NCI-H2107 (cell line): Measurements from ENCODE around the gene COPE.
"Not testable (repeated sequence)": the region's sequence is repeated elsewhere in the genome, so short reads cannot be mapped to it uniquely, and the experiment has no call there.

Experiments used
- DNase-seq: peaks from one replicate; lab custom pipeline; 2025; lab: John Stamatoyannopoulos, UW

The COPE gene

DNA sequence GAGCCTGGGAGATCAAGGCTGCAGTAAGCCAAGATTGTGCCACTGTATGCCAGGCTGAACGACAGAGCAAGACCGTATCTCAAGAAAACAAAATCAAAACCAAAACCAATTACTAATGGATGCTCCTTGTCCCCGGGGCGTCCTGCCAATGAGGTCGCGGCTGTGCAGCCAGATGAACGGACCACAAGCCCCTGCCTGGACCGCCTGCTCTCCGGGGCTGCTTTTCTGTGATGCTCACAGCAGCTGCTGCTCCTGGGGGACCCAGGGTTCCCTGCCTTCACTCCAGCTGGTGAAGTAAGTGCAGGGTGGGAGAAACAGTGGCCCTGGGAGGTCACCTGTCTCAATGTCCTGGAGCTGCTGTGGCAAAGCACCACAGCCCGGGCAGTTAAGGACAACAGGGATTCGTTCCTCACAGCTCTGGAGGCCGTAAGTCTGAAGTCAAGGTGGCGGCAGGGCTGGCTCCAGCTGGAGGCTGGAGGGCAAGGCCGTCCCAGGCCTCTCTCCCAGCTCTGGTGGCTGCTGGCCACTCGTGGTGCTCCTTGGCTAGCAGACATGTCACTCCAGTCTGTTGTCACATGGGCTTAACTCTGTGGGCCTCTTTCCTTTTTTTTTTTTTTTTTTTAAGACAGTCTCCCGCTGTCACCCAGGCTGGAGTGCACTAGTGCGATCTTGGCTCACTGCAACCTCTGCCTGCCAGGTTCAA, 10.1 kb downstream of the COPE start:
- DNase-seq = no peak

DNA sequence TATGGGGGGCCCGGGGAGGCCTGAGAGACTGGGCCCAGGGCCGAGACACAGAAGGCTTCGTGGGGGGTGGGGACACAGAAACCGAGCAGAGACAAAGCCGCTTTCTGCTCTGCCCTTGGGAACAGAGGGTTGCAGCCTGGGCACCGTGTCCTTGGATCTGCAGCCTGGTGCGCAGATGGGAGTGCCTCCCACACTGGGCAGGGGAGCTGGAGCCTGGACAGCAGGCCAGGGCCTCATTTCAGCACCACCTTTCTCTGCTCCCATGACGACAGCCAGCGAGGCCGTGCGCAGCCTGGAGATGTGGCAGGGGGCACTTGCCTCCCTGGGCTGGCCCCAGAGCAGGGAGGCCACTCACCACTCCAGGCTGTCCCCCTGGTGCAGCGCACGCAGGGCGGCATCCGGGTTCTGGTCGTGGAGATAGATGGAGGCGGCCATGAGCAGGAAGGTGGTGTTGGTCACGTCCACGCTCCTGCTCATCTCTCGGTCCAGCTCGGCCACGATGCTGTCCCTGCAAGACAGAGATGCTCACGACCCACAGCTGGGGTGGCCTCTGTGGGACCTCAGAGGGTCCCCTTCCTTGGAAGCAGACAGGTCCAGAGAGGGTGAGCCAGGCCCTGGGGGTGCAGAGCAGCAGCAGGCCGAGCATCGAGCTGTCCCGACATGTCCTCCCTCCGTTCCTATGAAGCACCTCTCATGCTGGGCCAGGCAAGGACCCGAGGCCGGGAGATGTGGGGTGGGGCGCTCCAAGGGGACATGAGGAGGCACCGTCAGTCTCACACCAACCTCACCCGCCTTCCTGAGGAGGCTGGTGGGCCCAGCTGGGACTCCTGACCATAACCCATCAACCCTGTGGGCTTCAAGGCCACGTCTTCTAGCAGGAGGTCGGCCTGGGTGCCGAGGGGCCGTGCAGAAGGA, 12.3 kb downstream of the COPE start:
- DNase-seq = no peak

DNA sequence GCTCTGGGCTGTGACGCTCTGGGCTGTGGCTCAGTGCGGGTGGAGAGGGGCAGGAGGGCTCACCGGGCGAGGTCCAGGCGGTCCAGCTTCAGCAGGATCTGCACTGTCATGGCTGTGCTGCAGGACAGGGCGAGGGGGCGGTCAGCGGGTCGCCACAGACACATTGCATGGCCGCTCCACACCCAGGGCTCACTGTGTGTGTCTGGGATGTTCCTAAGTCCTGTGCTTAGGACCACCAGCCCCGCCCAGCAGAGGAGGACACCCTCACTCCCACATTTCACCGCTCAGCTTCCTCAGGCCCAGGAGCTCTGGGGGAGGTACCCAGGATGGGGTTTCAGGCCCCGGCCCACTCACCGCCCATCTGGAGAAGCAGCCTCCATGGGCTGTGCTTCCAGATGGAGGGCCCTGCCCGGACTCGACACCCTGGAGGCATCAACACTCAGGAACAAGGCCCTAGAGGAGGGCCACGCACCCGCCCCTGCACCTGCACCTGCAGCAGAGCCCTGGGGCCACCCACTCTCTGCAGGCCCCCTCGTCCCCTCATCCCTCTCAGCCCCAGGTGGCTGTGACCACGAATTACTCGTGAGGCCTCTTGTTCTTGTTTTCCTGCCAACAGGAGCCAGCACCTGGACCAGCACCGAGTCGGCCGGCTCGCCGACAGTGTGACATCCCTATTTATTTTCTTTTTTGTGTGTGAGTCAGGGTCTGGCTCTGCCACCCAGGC, 13.5 kb downstream of the COPE start:
- no peak for DNase-seq

DNA sequence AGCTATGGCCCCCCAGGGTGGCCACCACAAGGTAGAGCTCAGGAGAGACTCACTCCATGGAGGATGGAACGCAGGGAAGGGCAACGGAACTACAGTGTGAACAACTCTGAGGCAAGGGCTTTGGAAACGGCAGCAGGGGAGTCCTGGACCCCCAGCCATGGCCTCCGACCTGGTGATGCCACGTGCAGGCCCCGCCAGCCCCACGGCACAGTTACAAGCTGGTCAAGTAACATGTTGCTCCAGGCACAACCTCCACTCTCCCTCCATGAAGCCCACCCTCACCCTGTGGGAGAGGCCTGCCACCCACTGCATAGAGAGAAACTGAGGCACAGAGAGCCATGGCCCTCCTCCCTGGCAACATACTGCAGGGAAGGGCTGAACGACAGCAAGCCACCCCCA, 14.1 kb downstream of the COPE start:
- DNase-seq = no peak

DNA sequence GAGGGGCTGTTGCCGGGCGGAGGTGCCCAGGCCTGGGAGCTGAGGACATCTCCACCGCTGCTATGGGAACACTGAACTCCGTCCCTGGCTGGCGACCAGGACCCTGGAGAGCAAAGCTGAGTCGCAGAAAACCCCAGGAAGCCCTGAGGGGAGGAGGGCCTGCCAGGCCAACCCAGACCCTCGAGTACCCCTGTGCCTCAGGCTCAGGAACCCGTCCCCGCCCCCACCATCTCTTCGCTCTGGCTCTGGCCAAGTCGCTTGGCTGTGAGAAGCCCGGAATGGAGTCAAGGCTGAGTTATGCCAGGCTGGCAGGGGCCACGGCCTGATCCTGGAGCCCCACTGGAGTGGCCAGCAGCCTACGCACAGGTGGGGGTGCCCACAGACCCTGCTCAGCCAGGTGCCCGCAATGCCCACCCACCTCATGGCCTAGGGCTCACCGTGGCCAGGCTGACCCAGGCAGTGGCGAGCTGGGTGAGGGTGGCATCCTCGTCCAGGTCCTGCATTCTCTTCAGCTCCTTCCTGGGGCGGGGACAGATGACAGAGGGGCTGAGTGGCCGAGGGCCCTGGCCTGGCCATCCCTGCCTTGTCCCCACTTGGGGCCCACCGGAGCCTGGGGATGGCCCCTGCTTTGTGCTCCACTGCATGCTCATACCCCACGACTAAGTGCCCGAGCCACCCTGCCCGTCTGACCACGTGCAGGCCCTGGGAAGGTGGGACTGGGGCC, 14.7 kb downstream of the COPE start:
- no peak for DNase-seq

DNA sequence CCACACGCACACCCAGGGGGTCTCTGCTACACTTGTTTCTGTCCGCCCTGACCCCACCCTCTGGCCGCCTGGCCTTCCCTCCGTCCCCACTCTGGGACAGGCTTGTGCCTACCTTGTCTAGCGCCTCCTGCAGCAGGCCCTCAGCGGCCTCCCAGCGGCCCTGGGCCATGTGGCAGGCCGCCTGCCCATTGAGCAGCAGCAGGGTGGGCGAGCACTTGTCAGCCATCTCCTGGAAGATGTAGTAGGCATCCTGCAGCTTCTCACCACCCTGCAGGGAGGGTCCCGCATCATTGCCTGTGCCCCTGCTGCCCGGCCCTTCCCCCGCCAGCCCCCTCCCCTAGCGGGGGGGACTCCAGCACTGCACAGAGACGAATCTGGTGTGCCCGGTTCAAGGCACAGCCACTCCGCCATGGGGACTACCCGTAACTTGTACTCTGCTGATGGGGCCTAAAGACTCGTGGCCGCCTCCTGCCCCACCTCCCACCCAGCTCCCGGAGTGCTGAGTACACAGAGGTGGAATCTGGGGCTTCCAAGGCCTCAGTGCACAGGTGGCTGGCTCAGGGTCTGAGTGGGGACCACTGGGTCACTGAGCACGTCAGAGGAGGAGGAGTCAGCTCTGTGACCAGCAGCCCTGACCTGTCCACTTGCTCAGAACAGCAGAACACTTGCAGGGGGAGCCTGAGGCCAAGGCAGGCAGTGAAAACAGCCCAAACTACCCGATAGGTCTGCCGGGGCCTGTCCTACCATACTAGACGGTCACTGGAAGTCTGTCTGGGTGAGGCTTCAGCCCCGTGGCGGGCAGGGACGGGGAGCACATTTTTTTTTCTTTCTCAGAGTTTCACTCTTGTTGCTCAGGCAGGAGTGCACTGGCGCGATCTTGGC, 15.8 kb downstream of the COPE start:
- no peak for DNase-seq

DNA sequence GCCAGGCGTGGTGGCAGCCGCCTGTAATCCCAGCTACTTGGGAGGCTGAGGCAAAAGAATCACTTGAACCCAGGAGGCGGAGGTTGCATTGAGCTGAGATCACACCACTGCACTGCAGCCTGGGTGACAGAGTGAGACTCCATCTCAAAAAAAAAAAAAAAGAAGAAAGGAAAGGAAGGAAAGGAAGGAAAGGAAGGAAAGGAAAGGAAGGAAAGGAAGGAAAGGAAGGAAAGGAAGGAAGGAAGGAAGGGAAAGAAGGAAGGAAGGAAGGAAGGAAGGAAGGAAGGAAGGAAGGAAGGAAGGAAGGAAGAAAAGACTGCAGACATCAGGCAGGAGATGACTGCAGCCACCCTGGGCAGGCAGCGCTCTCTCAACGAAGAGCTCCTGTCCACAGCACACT, 16.7 kb downstream of the COPE start:
- not testable (repeated sequence) for DNase-seq

DNA sequence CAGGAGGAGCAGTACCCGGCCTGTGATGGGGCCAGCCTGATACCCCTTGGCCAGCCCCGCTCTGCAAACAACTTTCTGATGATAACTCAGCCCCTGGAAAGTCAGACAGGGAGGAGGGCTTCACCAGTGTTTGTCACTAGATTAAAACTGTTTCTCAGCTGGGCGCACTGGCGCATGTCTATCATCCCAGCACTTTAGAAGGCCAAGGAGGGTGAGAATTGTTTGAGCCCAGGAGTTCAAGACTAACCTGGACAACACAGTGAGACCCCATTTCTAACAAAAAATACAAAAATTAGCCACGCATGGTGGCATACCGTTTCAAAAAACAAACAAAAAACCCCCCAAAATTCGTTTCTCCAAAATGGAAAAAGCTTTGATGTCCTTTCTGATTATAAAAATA, 17.7 kb downstream of the COPE start:
- DNase-seq = no peak

DNA sequence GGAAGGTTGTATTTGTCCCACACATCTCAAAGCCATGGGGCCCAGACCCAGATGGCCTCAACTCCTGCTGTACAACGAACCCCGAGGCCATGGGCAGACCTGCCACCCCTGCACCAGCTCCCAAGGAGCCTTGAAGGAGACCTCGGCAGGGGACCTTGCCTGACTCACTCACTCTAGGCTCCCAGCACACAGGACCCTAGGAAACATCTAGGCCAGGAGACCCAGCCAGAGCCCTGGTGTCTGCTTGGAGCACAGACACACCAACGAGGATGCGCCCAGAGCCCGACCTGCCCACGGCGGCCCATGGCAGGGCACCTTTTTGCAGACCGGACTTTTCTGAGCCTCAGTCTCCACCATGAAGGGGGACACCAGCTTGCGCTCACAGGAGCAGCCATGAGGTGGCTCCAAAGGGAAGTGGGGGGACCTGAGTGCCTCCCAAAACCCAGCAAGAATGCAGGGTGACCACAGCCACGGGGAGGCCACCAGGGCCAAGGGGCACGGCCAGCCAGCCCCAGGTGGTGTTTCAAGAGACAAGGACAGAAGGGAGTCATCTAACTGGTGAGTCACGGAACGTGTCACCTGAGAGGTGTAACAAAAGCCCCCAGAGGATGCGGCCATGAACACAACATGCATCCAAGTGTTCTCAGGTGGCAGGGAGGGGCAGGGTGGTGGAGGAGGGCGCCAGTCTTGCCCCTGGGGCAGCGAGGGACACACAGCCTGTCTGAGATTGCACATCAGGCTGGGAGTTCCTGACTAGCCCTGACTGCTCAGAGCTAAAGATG, 18.3 kb downstream of the COPE start:
- no peak for DNase-seq

DNA sequence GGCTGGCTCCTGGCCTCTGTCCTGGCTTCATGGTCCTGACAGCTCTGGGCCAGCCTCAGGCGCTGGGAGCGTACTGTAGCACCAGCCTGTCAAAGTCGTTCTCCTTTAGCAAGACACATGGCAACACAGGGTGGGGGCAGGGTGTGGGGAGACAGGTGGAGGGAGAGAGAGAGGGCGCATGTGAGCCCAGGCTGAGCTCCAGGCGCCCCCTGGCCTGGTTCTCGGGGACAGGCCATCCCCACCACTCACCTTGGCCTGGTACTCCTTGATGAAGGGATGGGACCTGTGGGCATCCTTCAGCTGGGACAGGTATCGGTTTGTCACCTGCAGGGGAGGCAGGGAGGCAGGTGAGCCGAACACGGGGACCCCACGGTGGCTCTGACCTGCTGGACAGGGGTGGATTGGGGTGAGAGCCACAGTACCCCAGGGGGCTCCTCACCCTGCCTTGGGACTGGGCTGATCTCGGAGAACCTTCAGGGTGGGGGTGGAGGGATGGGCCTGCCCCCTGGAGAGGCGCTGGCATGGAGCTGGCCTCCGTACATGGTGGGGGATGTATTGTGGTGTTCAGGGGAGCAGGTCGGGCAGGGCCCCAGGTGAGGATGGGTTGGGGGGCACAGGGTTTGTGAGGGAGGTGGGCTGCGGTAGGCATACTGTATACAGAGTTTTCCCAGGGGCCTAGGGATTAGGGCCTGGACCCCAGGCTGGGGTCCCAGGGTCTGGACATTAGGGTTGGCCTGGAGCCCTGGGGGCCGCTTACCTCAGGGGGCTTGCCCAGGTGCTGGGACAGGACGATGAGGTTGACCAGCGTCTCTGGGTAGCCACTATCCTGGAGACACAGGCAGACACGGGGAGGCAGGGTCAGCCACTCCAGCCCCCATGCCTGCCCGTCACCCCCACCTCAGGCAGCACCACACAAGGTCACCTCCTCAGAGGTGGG, 19.3 kb downstream of the COPE start:
- no peak for DNase-seq

DNA sequence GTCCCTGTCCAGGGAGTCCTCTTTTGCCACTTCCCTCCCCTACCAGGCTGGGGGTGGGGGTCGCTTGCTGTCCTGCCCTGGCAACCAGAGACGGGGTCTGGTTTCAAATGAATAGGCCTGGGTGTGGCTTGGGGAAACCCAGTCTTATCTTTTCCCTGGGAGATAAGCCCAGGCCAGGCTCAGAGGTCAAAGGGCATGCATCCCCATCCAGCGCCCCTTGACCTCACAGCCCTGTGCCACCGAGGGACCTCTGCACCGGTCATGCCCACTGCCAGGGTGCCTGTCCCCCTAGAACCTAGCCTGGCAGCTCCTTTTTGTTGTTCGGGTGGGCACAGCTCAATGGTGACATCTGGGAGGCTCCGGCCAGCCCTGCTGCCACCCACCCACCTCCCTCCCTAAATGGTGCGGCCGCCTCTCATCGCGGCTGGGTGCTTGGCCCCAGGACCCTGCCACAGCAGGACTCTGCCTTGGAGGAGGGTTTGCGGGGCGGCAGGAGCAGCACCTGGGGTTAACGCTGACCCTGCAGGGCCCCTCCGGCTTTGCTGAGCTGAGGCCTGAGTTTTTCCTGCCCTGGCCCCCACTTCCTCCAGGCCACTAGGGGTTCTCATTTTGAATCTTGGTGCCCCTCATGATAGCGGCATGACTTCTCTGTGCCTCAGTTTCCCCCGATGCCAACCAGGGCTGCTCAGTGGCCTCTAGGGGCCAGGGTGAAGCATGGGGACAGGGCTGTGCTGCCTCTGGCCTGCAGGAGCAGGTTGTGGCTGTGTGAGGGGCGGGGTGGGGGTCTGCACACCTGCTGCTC, 20.4 kb downstream of the COPE start:
- DNase-seq = no peak

DNA sequence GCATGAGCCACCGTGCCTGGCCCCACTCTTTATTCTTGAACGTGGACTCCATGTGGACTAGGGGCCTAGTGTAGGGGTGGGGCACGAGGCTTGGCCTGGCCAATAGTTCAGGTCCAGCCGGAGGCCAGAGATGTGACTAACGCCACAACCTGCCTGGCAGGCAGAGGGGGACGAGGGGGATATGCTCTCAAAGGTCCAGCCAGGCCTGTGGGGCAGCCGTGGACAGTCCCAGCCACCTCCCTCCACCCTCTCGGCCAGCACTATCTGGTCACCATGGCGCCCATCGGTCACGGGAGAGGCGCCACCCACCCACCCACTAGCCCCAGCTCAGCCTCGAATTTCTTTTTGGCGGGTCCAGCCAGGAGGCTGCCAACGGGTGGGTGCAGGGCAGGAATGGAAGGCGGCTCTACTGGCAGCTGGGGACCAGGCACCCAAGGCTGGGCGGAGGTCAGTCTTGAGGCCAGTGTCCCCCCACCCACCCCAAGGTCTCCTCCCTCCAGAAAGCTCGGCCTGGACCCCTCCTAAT, 21.0 kb downstream of the COPE start:
- DNase-seq = no peak

DNA sequence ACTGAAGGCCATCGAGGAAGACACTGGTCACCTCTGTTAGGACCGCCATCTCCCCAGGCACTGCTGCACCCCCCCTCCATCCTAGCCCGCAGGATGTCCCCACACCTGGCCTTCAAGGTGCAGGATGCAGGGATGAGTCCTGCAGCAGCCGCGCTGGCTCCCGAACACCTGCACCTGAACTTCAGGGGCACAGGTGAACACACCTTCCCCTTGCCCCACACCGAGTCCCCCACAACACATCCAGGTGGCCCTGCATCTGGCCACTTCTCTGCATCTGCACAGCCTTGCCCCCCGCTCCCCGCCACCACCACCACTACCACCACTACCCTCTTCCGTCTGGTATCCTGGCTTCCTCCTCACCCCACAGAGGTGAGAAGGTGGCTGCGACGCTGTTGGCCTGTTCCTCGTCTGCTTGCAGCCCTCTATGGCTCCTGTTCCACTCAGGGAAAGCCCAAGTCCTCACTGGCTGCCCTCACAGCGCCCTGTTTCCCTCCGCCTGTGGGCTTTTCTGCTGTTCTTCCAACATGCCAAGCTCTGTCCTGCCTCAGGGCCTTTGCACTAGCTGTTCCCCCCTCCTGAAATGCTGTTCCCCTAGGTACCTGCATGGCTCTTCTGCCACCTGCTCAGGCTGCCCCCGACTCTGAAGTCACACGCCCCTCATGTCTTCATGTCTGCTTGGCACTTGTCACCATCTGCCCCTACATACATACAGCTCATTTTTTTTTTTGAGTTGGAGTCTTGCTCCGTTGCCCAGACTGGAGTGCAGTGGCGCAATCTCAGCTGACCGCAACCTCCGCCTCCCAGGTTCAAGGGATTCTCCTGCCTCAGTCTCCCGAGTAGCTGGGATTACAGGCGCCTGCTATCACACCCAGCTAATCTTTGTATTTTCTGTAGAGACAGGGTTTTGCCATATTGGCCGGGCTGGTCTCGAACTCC, 21.8 kb downstream of the COPE start:
- DNase-seq = no peak

DNA sequence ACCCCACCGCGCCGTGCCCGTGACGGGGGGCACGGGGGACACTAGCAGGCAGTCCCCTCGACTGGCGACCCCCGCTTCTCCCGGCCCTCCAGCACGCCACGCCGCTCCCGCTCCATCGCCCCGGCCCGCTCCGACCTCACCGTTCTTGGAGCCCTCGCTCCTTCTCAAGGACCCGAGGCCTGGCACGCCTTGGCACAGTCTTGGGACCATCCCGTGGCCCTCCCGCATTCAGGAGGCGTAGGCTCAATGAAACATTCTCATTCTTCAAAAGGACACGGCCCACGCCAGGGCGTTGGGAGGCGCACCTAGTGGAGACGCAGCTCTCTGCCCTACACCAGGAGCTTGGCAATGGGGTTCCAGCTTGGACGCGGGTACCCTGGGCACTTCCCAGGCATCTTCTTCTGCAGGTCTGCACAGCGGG, 22.8 kb downstream of the COPE start:
- DNase-seq = no peak

DNA sequence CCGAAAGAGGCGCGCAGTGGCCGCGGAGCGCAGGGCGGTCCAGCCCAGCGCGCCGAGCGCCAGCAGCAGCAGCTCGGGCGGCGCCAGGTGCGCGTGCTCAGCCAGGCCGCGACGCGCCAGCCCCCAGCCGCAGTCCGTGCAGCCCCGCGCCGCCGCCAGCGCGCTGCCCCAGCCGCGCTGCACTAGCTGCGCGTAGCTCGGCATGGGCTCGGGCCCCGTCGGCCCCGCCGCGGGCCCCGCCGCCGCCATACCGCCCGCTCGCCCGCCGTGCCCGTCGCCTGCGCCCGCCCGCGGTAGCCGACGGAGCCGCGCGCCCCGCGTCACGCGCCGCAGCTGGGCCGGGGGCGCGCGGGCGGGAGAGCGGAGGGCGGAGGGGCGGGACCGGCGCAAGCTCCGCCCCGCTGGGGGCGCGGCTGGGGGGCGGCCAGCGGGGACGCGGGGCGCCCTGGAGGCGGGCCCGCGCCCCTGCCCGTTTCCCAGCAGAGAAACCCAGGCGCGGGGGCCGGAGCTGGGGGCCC, 23.3 kb downstream of the COPE start, which contains the start of gene CERS1:
CERS1 (minus strand) TSS at position 335 of the 518 bp plus-strand sequence; CDS start at position 249, 86 bp downstream.
- no peak for DNase-seq

DNA sequence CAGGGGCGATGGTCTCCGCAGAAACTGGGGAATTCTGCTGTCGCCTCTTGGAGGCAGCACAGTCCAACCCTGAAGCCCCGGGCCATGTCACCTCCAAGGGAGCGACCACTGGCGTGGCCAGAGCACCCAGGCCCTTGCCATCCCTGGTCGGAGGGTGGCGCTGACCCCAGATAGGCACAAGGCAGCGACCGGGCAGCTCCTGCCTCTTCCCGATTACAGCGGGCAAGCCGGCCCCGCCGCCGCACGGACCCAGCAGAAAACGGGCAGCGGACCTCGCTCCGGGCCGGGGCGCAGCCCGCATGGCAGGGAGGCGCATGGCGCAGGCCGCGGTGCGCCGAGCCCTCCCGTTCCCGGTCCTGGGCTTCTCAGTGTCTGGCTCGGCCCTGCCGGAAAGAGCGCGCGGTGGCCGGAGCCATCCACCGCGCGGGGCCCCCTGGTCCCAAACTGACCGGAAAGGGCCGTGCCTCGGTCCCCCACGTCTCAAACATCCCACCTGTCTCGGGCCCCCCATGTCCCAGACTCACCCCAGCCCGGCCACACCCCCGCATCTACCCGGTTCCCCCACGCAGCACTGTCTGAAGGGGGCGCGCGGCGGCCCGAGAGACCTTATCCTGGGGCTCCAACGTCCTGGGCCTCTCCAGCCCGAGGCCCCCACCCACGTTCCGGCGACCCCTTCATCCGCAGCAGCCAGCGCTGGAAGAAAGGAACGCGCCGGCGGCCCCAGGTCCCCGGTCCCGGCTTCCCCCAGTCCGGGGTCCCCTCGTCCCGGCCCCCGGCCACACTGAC, 24.0 kb downstream of the COPE start:
- DNase-seq = no peak
